Astrocyte of the cerebellum (primary cell): Measurements from ENCODE around the gene ITGB2.
A peak's percentile ranks its signal among the peaks of the same experiment; 100 is the strongest.

Source experiments
- DNase-seq: peaks from one replicate; pipeline ENCODE4 v3.0.0-alpha.2; 2011; ENCODE audit warnings: low read depth
- H3K4me3 ChIP-seq: 2 replicates; pipeline ENCODE4 v1.5.1; 2011; ENCODE audit warnings: mild to moderate bottlenecking, low read depth, low read length, moderate library complexity
- in situ Hi-C: cut with HindIII; loops from 2 replicates; pipeline ENCODE4 v1.10.0; 2017; ENCODE audit warnings: low sequenced_read_pairs
- TF ChIP-seq, protein P1 (sequence below): IDR thresholded peaks from 2 replicates; pipeline ENCODE4 v1.5.1; 2012; ENCODE audit warnings: low read length, low read depth, moderate library complexity, mild to moderate bottlenecking; ENCODE audit errors: missing control alignments

The ITGB2 gene

GRCh38 chr21:44939532-44940115 lies 18.9 kb upstream of the ITGB2 start, which contains the start of gene SLX9:
SLX9 (plus strand) TSS chr21:44940029; CDS start chr21:44940058, 29 bp downstream.
- H3K4me3 ChIP-seq = peak within 1 kb of the TSS; percentile 95
- in situ Hi-C loops = no loop called here
- TF ChIP-seq, protein P1, sequence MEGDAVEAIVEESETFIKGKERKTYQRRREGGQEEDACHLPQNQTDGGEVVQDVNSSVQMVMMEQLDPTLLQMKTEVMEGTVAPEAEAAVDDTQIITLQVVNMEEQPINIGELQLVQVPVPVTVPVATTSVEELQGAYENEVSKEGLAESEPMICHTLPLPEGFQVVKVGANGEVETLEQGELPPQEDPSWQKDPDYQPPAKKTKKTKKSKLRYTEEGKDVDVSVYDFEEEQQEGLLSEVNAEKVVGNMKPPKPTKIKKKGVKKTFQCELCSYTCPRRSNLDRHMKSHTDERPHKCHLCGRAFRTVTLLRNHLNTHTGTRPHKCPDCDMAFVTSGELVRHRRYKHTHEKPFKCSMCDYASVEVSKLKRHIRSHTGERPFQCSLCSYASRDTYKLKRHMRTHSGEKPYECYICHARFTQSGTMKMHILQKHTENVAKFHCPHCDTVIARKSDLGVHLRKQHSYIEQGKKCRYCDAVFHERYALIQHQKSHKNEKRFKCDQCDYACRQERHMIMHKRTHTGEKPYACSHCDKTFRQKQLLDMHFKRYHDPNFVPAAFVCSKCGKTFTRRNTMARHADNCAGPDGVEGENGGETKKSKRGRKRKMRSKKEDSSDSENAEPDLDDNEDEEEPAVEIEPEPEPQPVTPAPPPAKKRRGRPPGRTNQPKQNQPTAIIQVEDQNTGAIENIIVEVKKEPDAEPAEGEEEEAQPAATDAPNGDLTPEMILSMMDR = no peak
- DNase-seq = peak; percentile 36

- TF ChIP-seq, protein P1 = no peak
- H3K4me3 ChIP-seq = peak overlapping the region; percentile 95
- in situ Hi-C loops = no loop called here
- no peak for DNase-seq
Observed at GRCh38 chr21:44938772-44939531, 18.3 kb upstream of the ITGB2 start.

DNA sequence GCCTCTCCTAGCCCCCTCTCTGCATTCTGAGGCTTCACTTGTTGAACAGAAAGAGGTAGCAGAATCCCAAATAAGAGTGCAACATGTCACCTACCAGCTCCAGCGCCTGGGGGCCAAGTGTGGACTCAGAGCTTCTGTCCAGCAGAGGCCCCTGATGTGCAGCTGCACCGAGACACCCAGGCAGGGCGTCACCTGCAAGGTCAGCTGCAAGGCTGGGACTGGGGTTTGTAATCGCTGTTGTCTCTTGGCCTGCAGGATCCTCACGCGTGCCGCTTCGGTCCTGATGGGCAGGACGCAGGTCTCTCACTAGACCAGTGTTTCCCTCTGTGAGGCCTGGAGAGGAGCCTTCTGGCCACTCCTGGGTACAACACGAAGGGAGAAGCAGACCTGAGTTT lies 14.8 kb upstream of the ITGB2 start:
- TF ChIP-seq, protein P1 = no peak
- DNase-seq = no peak
- no peak overlapping the region for H3K4me3 ChIP-seq
- in situ Hi-C loops = no loop called here

DNA sequence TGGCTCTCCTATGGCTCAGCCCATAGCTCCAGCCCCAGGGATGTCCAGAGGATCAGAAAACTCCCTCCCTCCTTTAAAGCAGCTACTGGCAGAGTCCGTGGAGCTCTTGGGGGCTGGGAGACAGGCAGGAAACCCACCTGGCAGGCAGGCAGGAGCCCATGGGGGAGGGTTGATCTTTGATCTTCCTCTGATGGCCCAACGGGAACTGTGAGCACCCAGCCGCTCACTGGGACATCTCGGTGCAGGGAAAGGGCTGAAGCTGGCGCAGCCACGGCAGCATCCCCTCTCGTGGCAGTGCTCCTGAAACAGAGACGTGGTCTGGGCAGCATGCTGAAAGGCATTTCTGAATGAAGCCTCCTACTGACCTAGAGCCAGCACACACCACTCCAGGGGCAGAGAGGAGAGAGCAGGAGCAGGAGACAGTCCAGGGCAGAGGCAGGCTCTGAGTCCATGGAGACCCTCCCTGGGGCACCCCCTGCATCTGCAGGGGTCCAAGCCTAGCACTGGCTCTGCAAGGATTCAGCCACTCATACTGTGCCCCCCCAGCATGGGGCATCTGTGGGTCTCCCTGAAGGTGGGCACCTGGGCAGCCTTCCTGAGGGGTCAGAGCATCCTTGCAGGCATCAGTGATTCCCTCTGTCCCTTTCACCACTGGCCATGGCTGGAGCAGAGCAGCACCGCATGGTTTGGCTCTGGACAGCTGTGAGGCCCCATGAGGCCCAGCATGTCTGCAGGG lies 14.3 kb upstream of the ITGB2 start:
- H3K4me3 ChIP-seq = no peak overlapping the region
- no peak for DNase-seq
- TF ChIP-seq, protein P1 = no peak
- in situ Hi-C loops = no loop called here

- in situ Hi-C loops = no loop called here
- no peak overlapping the region for H3K4me3 ChIP-seq
- TF ChIP-seq, protein P1 = no peak
- no peak for DNase-seq
Observed at GRCh38 chr21:44934276-44934675, 13.6 kb upstream of the ITGB2 start.

GRCh38 chr21:44933918-44934260 lies 13.2 kb upstream of the ITGB2 start:
- TF ChIP-seq, protein P1 = no peak
- DNase-seq = no peak
- no peak overlapping the region for H3K4me3 ChIP-seq
- in situ Hi-C loops = no loop called here
